ENCODE results near the gene ARHGAP42.

The ARHGAP42 gene

DNA sequence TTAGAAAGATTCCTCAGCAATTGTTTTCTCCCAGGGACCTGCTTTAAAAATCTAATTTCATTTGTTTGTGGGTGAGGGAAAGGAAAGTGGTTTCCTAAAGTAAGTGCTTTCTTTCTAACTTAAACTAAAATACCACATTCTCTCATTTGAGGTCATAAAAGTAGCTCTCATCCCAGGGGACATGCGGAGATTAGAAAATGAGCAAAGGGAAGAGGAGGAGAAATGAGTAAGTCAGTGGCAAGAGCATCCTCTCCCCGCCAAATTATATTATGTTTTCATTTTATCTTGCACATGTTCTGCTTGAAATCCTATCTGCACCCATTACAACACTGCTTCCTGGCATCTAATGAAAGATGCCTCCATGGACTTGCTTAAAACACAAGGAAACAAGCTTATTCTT, 191.4 kb downstream of the ARHGAP42 start:
- H3K4me3 ChIP-seq (ENCODE audit: low read depth, low read length): no peak overlapping the region
- TF ChIP-seq MYC (IDR thresholded peaks at IDR 0.05; ENCODE audit: low read depth, low read length): no peak
- no peak for TF ChIP-seq POLR2A (IDR thresholded peaks at IDR 0.05; ENCODE audit: extremely low read depth, insufficient read length)
- no peak for TF ChIP-seq MAX (IDR thresholded peaks at IDR 0.05; ENCODE audit: low read depth, low read length)
- TF ChIP-seq, protein P1, sequence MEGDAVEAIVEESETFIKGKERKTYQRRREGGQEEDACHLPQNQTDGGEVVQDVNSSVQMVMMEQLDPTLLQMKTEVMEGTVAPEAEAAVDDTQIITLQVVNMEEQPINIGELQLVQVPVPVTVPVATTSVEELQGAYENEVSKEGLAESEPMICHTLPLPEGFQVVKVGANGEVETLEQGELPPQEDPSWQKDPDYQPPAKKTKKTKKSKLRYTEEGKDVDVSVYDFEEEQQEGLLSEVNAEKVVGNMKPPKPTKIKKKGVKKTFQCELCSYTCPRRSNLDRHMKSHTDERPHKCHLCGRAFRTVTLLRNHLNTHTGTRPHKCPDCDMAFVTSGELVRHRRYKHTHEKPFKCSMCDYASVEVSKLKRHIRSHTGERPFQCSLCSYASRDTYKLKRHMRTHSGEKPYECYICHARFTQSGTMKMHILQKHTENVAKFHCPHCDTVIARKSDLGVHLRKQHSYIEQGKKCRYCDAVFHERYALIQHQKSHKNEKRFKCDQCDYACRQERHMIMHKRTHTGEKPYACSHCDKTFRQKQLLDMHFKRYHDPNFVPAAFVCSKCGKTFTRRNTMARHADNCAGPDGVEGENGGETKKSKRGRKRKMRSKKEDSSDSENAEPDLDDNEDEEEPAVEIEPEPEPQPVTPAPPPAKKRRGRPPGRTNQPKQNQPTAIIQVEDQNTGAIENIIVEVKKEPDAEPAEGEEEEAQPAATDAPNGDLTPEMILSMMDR (IDR thresholded peaks at IDR 0.05; ENCODE audit: low read depth, low read length): no peak
- DNase-seq (ENCODE audit: low read depth): no peak

- no peak for DNase-seq (ENCODE audit: low read depth)
- no peak overlapping the region for H3K4me3 ChIP-seq (ENCODE audit: low read depth, low read length)
- no peak for TF ChIP-seq POLR2A (IDR thresholded peaks at IDR 0.05; ENCODE audit: extremely low read depth, insufficient read length)
- TF ChIP-seq, protein P1 (IDR thresholded peaks at IDR 0.05; ENCODE audit: low read depth, low read length): no peak
- TF ChIP-seq MYC (IDR thresholded peaks at IDR 0.05; ENCODE audit: low read depth, low read length): no peak
- no peak for TF ChIP-seq MAX (IDR thresholded peaks at IDR 0.05; ENCODE audit: low read depth, low read length)
Measured at GRCh38 chr11:100882957-100883356, 195.9 kb downstream of the ARHGAP42 start.

DNA sequence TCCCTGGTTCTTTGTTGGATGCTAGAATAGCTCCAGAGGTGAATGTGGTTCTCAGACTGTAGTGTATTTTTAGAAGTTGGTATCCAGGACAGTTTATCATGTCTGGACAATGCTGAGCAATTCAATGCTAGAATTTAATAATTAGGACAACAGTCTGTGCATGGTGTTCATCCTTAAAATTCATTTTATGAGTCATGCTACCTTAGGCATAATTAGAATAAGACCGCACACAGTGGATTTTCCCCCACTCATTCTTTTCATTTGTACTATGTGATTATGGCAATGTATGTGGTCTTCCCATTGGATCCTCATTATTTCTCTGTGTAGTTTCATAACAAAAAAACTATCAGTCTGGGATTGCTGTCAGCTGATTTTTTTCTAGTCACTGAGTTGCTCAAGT, 196.7 kb downstream of the ARHGAP42 start:
- no peak overlapping the region for H3K4me3 ChIP-seq (ENCODE audit: low read depth, low read length)
- DNase-seq (ENCODE audit: low read depth): no peak
- no peak for TF ChIP-seq MYC (IDR thresholded peaks at IDR 0.05; ENCODE audit: low read depth, low read length)
- TF ChIP-seq, protein P1 (IDR thresholded peaks at IDR 0.05; ENCODE audit: low read depth, low read length): no peak

GRCh38 chr11:100887659-100888058, 200.6 kb downstream of the ARHGAP42 start:
- no peak overlapping the region for H3K4me3 ChIP-seq (ENCODE audit: low read depth, low read length)
- DNase-seq (ENCODE audit: low read depth): no peak
- TF ChIP-seq MYC (IDR thresholded peaks at IDR 0.05; ENCODE audit: low read depth, low read length): no peak
- TF ChIP-seq, protein P1 (IDR thresholded peaks at IDR 0.05; ENCODE audit: low read depth, low read length): no peak
- no peak for TF ChIP-seq MAX (IDR thresholded peaks at IDR 0.05; ENCODE audit: low read depth, low read length)

- H3K4me3 ChIP-seq (ENCODE audit: low read depth, low read length): no peak overlapping the region
- DNase-seq (ENCODE audit: low read depth): no peak
- TF ChIP-seq POLR2A (IDR thresholded peaks at IDR 0.05; ENCODE audit: extremely low read depth, insufficient read length) (no peak), MAX (IDR thresholded peaks at IDR 0.05; ENCODE audit: low read depth, low read length) (no peak), MYC (IDR thresholded peaks at IDR 0.05; ENCODE audit: low read depth, low read length) (no peak)
- TF ChIP-seq, protein P1 (IDR thresholded peaks at IDR 0.05; ENCODE audit: low read depth, low read length): no peak
Measured at GRCh38 chr11:100888836-100889235, 201.7 kb downstream of the ARHGAP42 start.

DNA sequence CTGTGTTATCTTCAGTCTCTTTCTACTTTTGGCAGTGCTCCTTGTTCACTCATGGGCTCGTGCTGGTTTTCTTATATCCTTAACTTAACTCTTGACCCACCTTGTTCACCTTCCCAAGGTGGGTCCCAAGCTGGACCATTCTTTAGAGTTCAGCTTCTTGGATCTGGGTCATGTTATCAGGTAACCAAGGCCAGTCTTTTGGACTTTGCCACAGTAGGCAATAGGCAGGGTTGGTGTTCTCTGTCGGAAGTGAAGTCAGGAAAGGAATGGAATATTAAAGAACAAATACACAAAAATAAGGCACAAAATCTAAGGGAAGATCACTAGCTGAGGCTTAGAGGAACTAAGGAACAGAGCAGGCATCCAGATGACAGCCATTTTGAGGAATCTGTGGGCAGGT, 202.7 kb downstream of the ARHGAP42 start:
- H3K4me3 ChIP-seq (ENCODE audit: low read depth, low read length): no peak overlapping the region
- no peak for DNase-seq (ENCODE audit: low read depth)
- no peak for TF ChIP-seq MAX (IDR thresholded peaks at IDR 0.05; ENCODE audit: low read depth, low read length)
- no peak for TF ChIP-seq POLR2A (IDR thresholded peaks at IDR 0.05; ENCODE audit: extremely low read depth, insufficient read length)
- TF ChIP-seq, protein P1 (IDR thresholded peaks at IDR 0.05; ENCODE audit: low read depth, low read length): no peak
- TF ChIP-seq MYC (IDR thresholded peaks at IDR 0.05; ENCODE audit: low read depth, low read length): no peak
